Measurements from ENCODE around the gene LIM2.

The LIM2 gene

DNA sequence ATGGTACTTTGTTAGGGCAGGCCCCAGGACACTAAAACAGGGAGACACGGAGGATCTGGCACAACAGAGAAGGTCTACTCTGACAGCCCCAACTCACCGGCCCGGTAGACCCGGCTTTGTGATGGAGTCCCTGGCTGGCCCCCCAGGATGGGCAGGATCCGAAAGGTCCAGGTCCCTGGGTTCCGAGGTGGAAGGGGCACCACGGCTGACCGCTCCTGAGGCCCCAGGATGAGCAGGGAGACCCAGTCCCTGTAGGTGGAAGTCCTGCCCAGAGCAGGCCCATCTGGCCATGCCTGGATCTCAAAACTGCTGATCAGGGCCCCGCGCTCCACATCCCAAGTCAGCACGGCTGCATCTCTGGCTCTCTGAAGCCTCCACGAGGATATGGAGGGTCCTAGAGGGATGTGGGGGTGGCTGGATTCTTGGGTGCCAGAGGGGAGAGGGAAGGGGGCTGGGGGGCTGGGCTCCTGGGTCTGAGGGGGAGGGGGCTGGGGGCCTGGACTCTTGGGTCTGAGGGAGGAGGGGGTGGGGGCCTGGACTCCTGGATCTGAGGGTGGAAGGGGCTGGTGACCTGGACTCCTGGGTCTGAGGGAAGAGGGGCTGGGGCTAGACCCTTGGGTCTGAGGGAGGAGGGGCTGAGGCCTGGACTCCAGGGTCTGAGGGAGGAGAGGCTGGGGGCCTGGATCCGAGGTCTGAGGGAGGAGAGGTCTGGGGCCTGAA, 50.5 kb downstream of the LIM2 start:
- TF ChIP-seq MYC (IDR thresholded peaks at IDR 0.05; ENCODE audit: low read depth, low read length) (no peak), POLR2A (IDR thresholded peaks at IDR 0.05; ENCODE audit: extremely low read depth, insufficient read length) (no peak)
- TF ChIP-seq, protein P1, sequence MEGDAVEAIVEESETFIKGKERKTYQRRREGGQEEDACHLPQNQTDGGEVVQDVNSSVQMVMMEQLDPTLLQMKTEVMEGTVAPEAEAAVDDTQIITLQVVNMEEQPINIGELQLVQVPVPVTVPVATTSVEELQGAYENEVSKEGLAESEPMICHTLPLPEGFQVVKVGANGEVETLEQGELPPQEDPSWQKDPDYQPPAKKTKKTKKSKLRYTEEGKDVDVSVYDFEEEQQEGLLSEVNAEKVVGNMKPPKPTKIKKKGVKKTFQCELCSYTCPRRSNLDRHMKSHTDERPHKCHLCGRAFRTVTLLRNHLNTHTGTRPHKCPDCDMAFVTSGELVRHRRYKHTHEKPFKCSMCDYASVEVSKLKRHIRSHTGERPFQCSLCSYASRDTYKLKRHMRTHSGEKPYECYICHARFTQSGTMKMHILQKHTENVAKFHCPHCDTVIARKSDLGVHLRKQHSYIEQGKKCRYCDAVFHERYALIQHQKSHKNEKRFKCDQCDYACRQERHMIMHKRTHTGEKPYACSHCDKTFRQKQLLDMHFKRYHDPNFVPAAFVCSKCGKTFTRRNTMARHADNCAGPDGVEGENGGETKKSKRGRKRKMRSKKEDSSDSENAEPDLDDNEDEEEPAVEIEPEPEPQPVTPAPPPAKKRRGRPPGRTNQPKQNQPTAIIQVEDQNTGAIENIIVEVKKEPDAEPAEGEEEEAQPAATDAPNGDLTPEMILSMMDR (IDR thresholded peaks at IDR 0.05; ENCODE audit: low read depth, low read length): no peak
- TF ChIP-seq, protein P2, sequence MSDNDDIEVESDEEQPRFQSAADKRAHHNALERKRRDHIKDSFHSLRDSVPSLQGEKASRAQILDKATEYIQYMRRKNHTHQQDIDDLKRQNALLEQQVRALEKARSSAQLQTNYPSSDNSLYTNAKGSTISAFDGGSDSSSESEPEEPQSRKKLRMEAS (IDR thresholded peaks at IDR 0.05; ENCODE audit: low read depth, low read length): no peak
- no peak for DNase-seq (ENCODE audit: low read depth)
- H3K4me3 ChIP-seq (ENCODE audit: low read depth, low read length): no peak overlapping the region

DNA sequence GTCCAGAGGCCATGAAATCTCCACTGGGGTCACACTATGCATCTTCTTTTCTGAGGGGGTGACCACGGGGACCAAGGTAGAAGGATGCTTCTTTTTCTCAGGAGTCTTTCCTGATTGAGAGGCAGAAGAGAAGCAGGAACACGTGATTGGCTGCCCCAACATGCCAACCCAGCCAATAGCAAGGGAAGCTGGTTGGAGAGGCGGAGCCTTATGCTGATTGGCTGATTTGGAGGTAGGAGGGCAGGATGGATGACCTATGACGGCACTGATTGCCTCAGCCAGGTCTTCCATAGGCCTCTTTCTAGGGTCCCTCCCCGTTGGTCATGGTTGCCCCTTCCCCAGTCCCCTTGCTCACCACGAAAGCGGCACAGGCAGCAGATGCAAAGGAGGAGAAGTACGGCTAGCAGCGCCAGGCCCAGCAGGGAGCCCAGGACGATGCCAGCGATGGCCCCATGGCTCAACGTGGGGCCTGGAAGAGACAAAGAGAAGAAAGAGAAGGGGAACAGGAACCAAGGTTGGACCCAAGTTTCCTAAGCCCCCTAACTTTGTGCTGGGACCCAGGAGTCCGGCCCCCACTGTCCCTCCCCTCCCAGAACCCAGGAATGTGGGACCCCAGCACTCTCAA, 53.8 kb downstream of the LIM2 start:
- TF ChIP-seq MYC (IDR thresholded peaks at IDR 0.05; ENCODE audit: low read depth, low read length) (no peak), POLR2A (IDR thresholded peaks at IDR 0.05; ENCODE audit: extremely low read depth, insufficient read length) (no peak)
- TF ChIP-seq, protein P2 (IDR thresholded peaks at IDR 0.05; ENCODE audit: low read depth, low read length): no peak
- TF ChIP-seq, protein P1 (IDR thresholded peaks at IDR 0.05; ENCODE audit: low read depth, low read length): no peak
- DNase-seq (ENCODE audit: low read depth): peak; percentile 37
- H3K4me3 ChIP-seq (ENCODE audit: low read depth, low read length): no peak overlapping the region

DNA sequence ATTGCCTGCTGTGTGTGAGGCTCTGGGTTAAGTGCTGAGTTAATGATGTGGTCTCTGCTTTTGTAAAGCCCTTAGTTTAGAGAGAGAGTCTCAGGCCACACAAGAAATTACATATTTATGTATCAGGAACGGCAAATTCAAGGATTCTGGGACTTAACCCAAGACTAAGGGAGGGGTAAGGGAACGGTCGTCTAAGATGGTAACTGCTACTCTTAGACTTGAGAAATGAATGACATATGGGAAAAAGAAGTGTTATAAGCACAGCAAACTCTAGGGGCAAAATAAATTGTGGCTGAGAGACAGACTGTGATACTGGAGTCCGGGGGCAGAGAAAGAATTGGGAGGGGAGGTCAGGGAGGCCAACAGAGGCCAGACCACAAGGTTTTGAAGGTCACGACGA, 56.1 kb downstream of the LIM2 start:
- DNase-seq (ENCODE audit: low read depth): no peak
- H3K4me3 ChIP-seq (ENCODE audit: low read depth, low read length): no peak overlapping the region
- no peak for TF ChIP-seq POLR2A (IDR thresholded peaks at IDR 0.05; ENCODE audit: extremely low read depth, insufficient read length)
- TF ChIP-seq, protein P2 (IDR thresholded peaks at IDR 0.05; ENCODE audit: low read depth, low read length): no peak
- no peak for TF ChIP-seq MYC (IDR thresholded peaks at IDR 0.05; ENCODE audit: low read depth, low read length)
- TF ChIP-seq, protein P1 (IDR thresholded peaks at IDR 0.05; ENCODE audit: low read depth, low read length): no peak

DNA sequence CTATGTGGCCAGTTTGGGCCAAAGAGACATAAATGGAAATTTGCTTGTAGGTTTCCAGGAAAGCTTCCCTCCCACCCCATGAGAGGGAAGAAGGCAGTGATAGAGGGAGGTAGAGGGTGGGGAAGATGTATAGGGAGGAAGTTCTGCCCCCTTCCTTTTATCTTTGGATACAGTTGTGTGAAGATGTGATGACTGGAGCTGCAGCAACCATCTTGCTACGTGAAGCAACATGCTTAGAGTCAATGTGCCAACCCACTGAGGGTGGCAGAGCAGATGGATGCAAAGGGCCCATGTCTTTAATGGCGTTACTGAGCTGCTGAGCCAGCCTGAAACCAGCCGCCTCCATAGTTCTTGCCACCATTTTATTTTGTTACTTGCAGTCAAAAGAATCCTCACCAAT, 56.6 kb downstream of the LIM2 start:
- TF ChIP-seq POLR2A (IDR thresholded peaks at IDR 0.05; ENCODE audit: extremely low read depth, insufficient read length) (no peak), MYC (IDR thresholded peaks at IDR 0.05; ENCODE audit: low read depth, low read length) (no peak)
- TF ChIP-seq, protein P2 (IDR thresholded peaks at IDR 0.05; ENCODE audit: low read depth, low read length): no peak
- TF ChIP-seq, protein P1 (IDR thresholded peaks at IDR 0.05; ENCODE audit: low read depth, low read length): no peak
- no peak overlapping the region for H3K4me3 ChIP-seq (ENCODE audit: low read depth, low read length)
- no peak for DNase-seq (ENCODE audit: low read depth)

DNA sequence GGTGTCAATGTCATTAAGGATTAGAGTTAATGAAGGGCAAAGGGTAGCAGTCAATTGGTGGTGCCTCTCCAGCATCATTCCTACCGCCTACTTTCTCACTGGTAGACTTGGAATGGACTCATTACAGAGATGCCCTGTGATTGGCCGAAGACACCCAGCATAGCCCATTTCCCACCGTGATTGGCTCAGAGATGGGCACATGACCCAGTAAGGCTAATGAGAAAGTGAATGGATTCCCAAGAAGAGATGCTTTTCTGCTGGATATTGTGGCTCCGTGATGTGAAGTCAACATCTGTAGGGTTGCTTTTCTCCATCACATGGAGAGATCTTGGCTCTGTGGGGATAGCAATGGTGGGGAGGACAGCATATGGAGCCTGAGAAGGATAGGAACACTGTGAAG, 57.4 kb downstream of the LIM2 start:
- H3K4me3 ChIP-seq (ENCODE audit: low read depth, low read length): no peak overlapping the region
- no peak for DNase-seq (ENCODE audit: low read depth)
- TF ChIP-seq POLR2A (IDR thresholded peaks at IDR 0.05; ENCODE audit: extremely low read depth, insufficient read length) (no peak), MYC (IDR thresholded peaks at IDR 0.05; ENCODE audit: low read depth, low read length) (no peak)
- TF ChIP-seq, protein P2 (IDR thresholded peaks at IDR 0.05; ENCODE audit: low read depth, low read length): no peak
- TF ChIP-seq, protein P1 (IDR thresholded peaks at IDR 0.05; ENCODE audit: low read depth, low read length): no peak

Data from NB4 (cell line).